Activated B cell treated with CpG ODN at 0.5 μM for 24 hours (primary cell): ENCODE results near the gene LDB3. TPM values are rescaled to one million over a fixed set of nuclear protein-coding genes. Genes with fewer than 3 reads are reported as not detected.

ENCODE experiments used
- ATAC-seq: fragments of 200-7000 bp; cut with Tn5 transposase; one replicate; pipeline ENCODE4 v1.10.0; 2021; ENCODE audit warnings: low read depth, mild to moderate bottlenecking, moderate library complexity
- CTCF ChIA-PET: fragments of 350-600 bp; sonication (Branson Sonifier 250); formaldehyde crosslinking; loops from one replicate; lab custom pipeline; 2021; ENCODE audit warnings: antibody characterized with exemption; lab: Charles Lee
- POLR2A ChIA-PET: fragments of 350-600 bp; sonication (Branson Sonifier 250); formaldehyde crosslinking; loops from one replicate; lab custom pipeline; 2021; ENCODE audit warnings: antibody characterized with exemption; lab: Charles Lee
- DNase-seq: peaks from one replicate; pipeline ENCODE4 v3.0.0; 2022
- H3K27ac Mint-ChIP-seq: one replicate; pipeline ENCODE4 v1.8.0; 2020; ENCODE audit warnings: mixed read lengths
- H3K27me3 Mint-ChIP-seq: one replicate; pipeline ENCODE4 v1.8.0; 2021; ENCODE audit warnings: mixed read lengths
- H3K36me3 Mint-ChIP-seq: one replicate; pipeline ENCODE4 v1.8.0; 2021; ENCODE audit warnings: low read depth, mixed read lengths
- H3K4me1 Mint-ChIP-seq: one replicate; pipeline ENCODE4 v1.8.0; 2021; ENCODE audit warnings: mixed read lengths
- H3K4me3 Mint-ChIP-seq: one replicate; pipeline ENCODE4 v1.8.0; 2020; ENCODE audit warnings: mild to moderate bottlenecking, mixed read lengths
- H3K9me3 Mint-ChIP-seq: one replicate; pipeline ENCODE4 v1.8.0; 2020; ENCODE audit warnings: mixed read lengths
- intact Hi-C: fragments of 100-400 bp; cut with micrococcal nuclease; formaldehyde crosslinking; loops from one replicate; pipeline ENCODE4 v1.15.1; 2024
- total RNA-seq: library from RNA; stranded (reverse); gene quantifications from 2 replicates; pipeline ENCODE4 v1.2.3, GENCODE V29; 2022
- TF ChIP-seq, protein P1 (sequence below): fragments of 200-600 bp; IDR thresholded peaks from one replicate; pipeline ENCODE4 v1.8.0; 2022; ENCODE audit warnings: antibody characterized with exemption, mild to moderate bottlenecking

LDB3 gene
- total RNA-seq, 1 donor from 2014 or later: not detected

GRCh38 chr10:86665868-86666267, 2.4 kb upstream of the LDB3 start:
- CTCF ChIA-PET: no interaction called here
- peaks cover 4% of the 10 kb centered on the region for H3K27me3 Mint-ChIP-seq
- H3K4me1 Mint-ChIP-seq: peaks cover 7% of the 10 kb centered on the region
- TF ChIP-seq, protein P1, sequence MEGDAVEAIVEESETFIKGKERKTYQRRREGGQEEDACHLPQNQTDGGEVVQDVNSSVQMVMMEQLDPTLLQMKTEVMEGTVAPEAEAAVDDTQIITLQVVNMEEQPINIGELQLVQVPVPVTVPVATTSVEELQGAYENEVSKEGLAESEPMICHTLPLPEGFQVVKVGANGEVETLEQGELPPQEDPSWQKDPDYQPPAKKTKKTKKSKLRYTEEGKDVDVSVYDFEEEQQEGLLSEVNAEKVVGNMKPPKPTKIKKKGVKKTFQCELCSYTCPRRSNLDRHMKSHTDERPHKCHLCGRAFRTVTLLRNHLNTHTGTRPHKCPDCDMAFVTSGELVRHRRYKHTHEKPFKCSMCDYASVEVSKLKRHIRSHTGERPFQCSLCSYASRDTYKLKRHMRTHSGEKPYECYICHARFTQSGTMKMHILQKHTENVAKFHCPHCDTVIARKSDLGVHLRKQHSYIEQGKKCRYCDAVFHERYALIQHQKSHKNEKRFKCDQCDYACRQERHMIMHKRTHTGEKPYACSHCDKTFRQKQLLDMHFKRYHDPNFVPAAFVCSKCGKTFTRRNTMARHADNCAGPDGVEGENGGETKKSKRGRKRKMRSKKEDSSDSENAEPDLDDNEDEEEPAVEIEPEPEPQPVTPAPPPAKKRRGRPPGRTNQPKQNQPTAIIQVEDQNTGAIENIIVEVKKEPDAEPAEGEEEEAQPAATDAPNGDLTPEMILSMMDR: no peak
- no peak for DNase-seq
- H3K9me3 Mint-ChIP-seq: no peaks in the 10 kb centered on the region
- no peak overlapping the region for H3K27ac Mint-ChIP-seq
- ATAC-seq: no peak
- no peak overlapping the region for H3K4me3 Mint-ChIP-seq
- POLR2A ChIA-PET: no interaction called here
- intact Hi-C loops: no loop called here
- H3K36me3 Mint-ChIP-seq: no peaks in the 10 kb centered on the region

DNA sequence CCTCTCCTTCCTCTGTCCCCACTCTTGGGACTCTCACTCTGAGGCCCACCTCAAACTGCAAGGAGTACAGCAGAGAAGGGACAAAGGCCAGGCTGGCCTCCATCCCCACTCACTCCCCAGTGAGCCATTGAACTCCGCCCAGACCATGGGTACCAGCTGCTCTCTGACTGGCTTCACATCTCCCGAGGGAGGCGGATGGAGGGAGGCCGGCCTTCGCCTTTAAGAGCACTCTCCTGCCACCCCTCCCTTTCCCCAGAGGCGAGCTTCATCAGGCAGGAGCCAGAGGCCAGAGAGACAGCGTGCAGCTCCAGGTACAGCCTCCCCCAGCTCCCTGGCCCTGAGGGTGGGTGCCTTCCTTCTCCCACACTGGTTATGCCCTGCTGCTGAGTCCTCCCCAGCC, 1.8 kb upstream of the LDB3 start:
- ATAC-seq (no peak), DNase-seq (no peak)
- peaks cover 7% of the 10 kb centered on the region for H3K4me1 Mint-ChIP-seq
- intact Hi-C loops: no loop called here
- H3K27me3 Mint-ChIP-seq: peaks cover 4% of the 10 kb centered on the region
- H3K9me3 Mint-ChIP-seq: no peaks in the 10 kb centered on the region
- ChIA-PET POLR2A (no interaction called here), CTCF (no interaction called here)
- no peak overlapping the region for H3K27ac Mint-ChIP-seq
- TF ChIP-seq, protein P1: no peak
- H3K4me3 Mint-ChIP-seq: no peak overlapping the region
- no peaks in the 10 kb centered on the region for H3K36me3 Mint-ChIP-seq

DNA sequence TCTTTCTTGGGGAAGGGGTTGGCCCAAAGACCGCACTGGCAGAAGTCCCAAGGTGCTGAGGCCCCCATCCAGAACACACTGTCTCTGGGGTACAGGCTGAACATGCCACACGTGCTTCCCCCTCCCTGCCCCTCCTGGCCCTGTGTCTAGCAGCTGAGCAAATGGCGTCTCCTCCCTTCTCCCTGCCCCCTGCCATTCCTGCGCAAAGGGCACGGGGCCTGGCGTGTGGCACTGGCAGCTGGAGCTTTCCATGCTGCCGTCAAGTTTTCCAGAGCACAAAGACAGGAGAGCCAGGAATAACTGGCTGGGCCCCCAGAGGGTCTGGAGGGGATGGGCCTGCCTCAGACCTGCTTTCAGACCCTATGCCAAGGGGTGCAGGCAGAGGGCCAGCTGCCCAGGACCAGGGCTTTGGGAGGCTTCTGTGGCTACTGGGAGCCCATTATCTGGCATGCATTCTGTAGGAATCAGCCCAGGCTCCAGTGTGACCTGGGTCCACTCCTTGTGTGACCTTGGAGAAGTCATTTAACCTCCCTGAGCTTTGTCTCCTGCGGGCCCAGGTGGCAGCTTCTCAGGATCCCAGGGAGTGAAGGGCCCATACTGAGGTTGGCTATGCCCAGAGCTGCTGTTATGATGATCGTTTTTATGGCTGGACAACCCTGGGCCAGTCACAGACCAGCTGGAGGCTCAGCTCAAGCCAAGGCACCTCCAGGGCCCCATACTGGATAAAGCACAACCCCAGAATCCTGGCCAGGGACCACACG, 710 bp upstream of the LDB3 start:
- no peak overlapping the region for H3K4me3 Mint-ChIP-seq
- no peaks in the 10 kb centered on the region for H3K9me3 Mint-ChIP-seq
- ChIA-PET POLR2A (interaction anchor here (0.6 kb wide), 1 partner anchor 80 kb away, joined by 4 read pairs; no protein-coding TSS in a partner anchor), CTCF (no interaction called here)
- TF ChIP-seq, protein P1: no peak
- peaks cover 8% of the 10 kb centered on the region for H3K27me3 Mint-ChIP-seq
- no peak overlapping the region for H3K27ac Mint-ChIP-seq
- DNase-seq (no peak), ATAC-seq (no peak)
- peaks cover 7% of the 10 kb centered on the region for H3K4me1 Mint-ChIP-seq
- no peaks in the 10 kb centered on the region for H3K36me3 Mint-ChIP-seq
- intact Hi-C loops: no loop called here

DNA sequence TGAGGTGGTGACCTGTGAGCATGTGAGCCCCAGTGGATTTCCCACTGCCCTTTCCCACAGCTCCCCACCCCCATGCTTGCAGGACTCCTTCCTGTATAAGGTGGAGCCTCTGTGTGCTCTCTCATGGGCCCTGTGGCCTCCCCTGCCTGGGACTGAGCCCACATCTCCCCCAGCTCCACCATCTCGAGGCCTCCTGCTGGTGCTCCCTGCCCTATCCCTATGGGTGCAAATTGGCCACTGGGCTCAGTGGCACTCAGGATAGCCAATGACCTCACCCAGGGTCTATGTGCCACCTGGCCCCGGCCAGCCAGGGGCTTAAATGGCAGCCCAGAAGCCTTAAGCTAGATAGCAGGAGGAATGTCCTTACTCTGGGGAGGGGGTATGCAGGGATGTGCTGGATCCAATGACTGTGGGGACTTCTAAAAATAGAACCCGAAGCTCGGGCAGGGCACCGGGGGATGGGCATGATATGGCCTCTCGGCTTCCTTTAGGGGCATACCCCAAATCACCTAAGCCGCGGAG, 2.0 kb downstream of the LDB3 start:
- CTCF ChIA-PET: no interaction called here
- H3K36me3 Mint-ChIP-seq: no peaks in the 10 kb centered on the region
- no peak overlapping the region for H3K27ac Mint-ChIP-seq
- peaks cover 9% of the 10 kb centered on the region for H3K27me3 Mint-ChIP-seq
- ATAC-seq: no peak
- intact Hi-C loops: no loop called here
- no peak overlapping the region for H3K4me3 Mint-ChIP-seq
- H3K4me1 Mint-ChIP-seq: peaks cover 12% of the 10 kb centered on the region
- POLR2A ChIA-PET: no interaction called here
- TF ChIP-seq, protein P1: no peak
- H3K9me3 Mint-ChIP-seq: no peaks in the 10 kb centered on the region
- no peak for DNase-seq

- TF ChIP-seq, protein P1: no peak
- DNase-seq (no peak), ATAC-seq (no peak)
- intact Hi-C loops: no loop called here
- H3K27ac Mint-ChIP-seq: no peak overlapping the region
- no peak overlapping the region for H3K4me3 Mint-ChIP-seq
- CTCF ChIA-PET: no interaction called here
- H3K27me3 Mint-ChIP-seq: peaks cover 9% of the 10 kb centered on the region
- POLR2A ChIA-PET: no interaction called here
- H3K36me3 Mint-ChIP-seq: no peaks in the 10 kb centered on the region
- H3K9me3 Mint-ChIP-seq: no peaks in the 10 kb centered on the region
- peaks cover 12% of the 10 kb centered on the region for H3K4me1 Mint-ChIP-seq
These were observed 2.6 kb downstream of the LDB3 start for GRCh38 chr10:86670876-86671275.
